Measurements from ENCODE around the gene RALGPS2. TPM values are rescaled to one million over a fixed set of nuclear protein-coding genes. Genes with fewer than 3 reads are reported as not detected.

Gene RALGPS2
- polyA plus RNA-seq, 1 of the 3 experiments (the other 2 are of a cell fraction) = 5.1 TPM

DNA sequence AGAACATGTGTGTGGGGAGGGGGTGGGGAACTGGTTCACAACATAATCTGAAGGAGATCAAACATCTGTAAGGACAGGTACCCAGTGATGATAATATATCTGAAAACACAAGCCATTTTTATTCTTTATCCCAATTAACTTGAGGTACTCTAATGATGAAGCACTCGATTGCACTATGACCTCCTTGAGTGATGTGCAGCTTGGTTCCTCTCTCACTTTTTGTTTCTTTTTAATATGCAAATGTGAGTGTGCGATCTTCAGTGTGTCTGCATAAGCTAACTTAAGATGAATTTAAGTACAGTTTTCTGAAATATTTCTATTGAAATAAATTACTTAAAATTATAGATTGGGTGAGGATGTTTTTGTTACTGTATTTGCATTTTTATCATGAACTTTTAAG, 196.5 kb downstream of the RALGPS2 start:
- H3K4me1 ChIP-seq (ENCODE audit: control insufficient read depth in 1 of 2, insufficient read depth in 2 of 2, low read depth in 1 of 2, low read length in 1 of 2) = no peaks in the 10 kb centered on the region
- no peaks in the 10 kb centered on the region for H4K20me1 ChIP-seq (ENCODE audit: insufficient read depth)
- POLR2A ChIA-PET = no interaction called here
- CTCF ChIA-PET = interaction anchor here (1.4 kb wide), 1 partner anchor 17 kb away, joined by 3 read pairs; no protein-coding TSS in a partner anchor
- no peaks in the 10 kb centered on the region for H3K27me3 ChIP-seq (ENCODE audit: insufficient read depth)
- TF ChIP-seq JUND (IDR thresholded peaks at IDR 0.05) = no peak
- no peak for TF ChIP-seq FOSL2 (IDR thresholded peaks at IDR 0.05; ENCODE audit: borderline replicate concordance, low read depth)
- TF ChIP-seq TCF12 (IDR thresholded peaks at IDR 0.05) = no peak
- TF ChIP-seq, protein P1, sequence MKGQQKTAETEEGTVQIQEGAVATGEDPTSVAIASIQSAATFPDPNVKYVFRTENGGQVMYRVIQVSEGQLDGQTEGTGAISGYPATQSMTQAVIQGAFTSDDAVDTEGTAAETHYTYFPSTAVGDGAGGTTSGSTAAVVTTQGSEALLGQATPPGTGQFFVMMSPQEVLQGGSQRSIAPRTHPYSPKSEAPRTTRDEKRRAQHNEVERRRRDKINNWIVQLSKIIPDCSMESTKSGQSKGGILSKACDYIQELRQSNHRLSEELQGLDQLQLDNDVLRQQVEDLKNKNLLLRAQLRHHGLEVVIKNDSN (IDR thresholded peaks at IDR 0.05; ENCODE audit: borderline replicate concordance, low read depth) = no peak
- no peak for TF ChIP-seq PBX3 (IDR thresholded peaks at IDR 0.05)
- no peak for TF ChIP-seq RCOR1 (IDR thresholded peaks at IDR 0.05; ENCODE audit: low read length)
- TF ChIP-seq, protein P2, sequence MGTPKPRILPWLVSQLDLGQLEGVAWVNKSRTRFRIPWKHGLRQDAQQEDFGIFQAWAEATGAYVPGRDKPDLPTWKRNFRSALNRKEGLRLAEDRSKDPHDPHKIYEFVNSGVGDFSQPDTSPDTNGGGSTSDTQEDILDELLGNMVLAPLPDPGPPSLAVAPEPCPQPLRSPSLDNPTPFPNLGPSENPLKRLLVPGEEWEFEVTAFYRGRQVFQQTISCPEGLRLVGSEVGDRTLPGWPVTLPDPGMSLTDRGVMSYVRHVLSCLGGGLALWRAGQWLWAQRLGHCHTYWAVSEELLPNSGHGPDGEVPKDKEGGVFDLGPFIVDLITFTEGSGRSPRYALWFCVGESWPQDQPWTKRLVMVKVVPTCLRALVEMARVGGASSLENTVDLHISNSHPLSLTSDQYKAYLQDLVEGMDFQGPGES (IDR thresholded peaks at IDR 0.05; ENCODE audit: low read depth, low read length) = no peak
- TF ChIP-seq GATA2 (CRISPR knock-in tag; IDR thresholded peaks at IDR 0.05) = no peak
- TF ChIP-seq SMC3 (IDR thresholded peaks at IDR 0.05; ENCODE audit: low read depth, low read length) = no peak
- TF ChIP-seq GABPA (IDR thresholded peaks at IDR 0.05; ENCODE audit: low read depth) = no peak
- TF ChIP-seq, protein P3, sequence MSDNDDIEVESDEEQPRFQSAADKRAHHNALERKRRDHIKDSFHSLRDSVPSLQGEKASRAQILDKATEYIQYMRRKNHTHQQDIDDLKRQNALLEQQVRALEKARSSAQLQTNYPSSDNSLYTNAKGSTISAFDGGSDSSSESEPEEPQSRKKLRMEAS (IDR thresholded peaks at IDR 0.05; ENCODE audit: low read depth) = no peak
- TF ChIP-seq SIN3A (IDR thresholded peaks at IDR 0.05; ENCODE audit: borderline replicate concordance, low read depth, low read length) = no peak
- no peaks in the 10 kb centered on the region for H3F3A ChIP-seq (replicated peaks; ENCODE audit: insufficient read depth)
- H3K9me2 ChIP-seq = no peaks in the 10 kb centered on the region
- no peak overlapping the region for H3K27ac ChIP-seq (ENCODE audit: low read depth in 2 of 2, low read length in 1 of 2)
- H2AFZ ChIP-seq (ENCODE audit: low read depth) = no peak overlapping the region
- H3K36me3 ChIP-seq (replicated peaks in 1 of 2; ENCODE audit: control insufficient read depth in 1 of 2, insufficient read depth in 2 of 2, low read length in 1 of 2) = peaks cover 5 to 15% of the 10 kb centered on the region in 2 experiments
- H3K4me2 ChIP-seq = no peak overlapping the region
- H3K9ac ChIP-seq = no peak overlapping the region
- H3K4me3 ChIP-seq (ENCODE audit: low read depth in 2 of 2, low read length in 1 of 2) = no peak overlapping the region
- H3K79me2 ChIP-seq (ENCODE audit: insufficient read depth) = no peaks in the 10 kb centered on the region
- H3K9me3 ChIP-seq = no peaks in the 10 kb centered on the region; the same call in 1 of the 2 replicates
- no peak for DNase-seq
- WGBS (ENCODE audit: low lambda C conversion rate) = 83% methylated on average over 2 of the region's 2 CpGs

- H3K36me3 ChIP-seq (replicated peaks in 1 of 2; ENCODE audit: control insufficient read depth in 1 of 2, insufficient read depth in 2 of 2, low read length in 1 of 2) = no peaks in the 10 kb centered on the region
- no peaks in the 10 kb centered on the region for H3K4me1 ChIP-seq (ENCODE audit: control insufficient read depth in 1 of 2, insufficient read depth in 2 of 2, low read depth in 1 of 2, low read length in 1 of 2)
- no peak overlapping the region for H3K9ac ChIP-seq
- no peak overlapping the region for H3K4me2 ChIP-seq
- ChIA-PET CTCF (interaction anchor here (1.1 kb wide), 1 partner anchor 391 kb away, joined by 4 read pairs; no protein-coding TSS in a partner anchor), POLR2A (no interaction called here)
- H2AFZ ChIP-seq (ENCODE audit: low read depth) = no peak overlapping the region
- H3K79me2 ChIP-seq (ENCODE audit: insufficient read depth) = no peaks in the 10 kb centered on the region
- DNase-seq = no peak
- no peaks in the 10 kb centered on the region for H3K27me3 ChIP-seq (ENCODE audit: insufficient read depth)
- H3F3A ChIP-seq (replicated peaks; ENCODE audit: insufficient read depth) = no peaks in the 10 kb centered on the region
- no peaks in the 10 kb centered on the region for H3K9me2 ChIP-seq
- no peaks in the 10 kb centered on the region for H4K20me1 ChIP-seq (ENCODE audit: insufficient read depth)
- WGBS (ENCODE audit: low lambda C conversion rate) = 66% methylated on average over 2 of the region's 2 CpGs
- no peak overlapping the region for H3K27ac ChIP-seq (ENCODE audit: low read depth in 2 of 2, low read length in 1 of 2)
- H3K4me3 ChIP-seq (ENCODE audit: low read depth in 2 of 2, low read length in 1 of 2) = no peak overlapping the region
- no peaks in the 10 kb centered on the region; the same call in 1 of the 2 replicates for H3K9me3 ChIP-seq
- no peak for TF ChIP-seq RFX5 (IDR thresholded peaks at IDR 0.05; ENCODE audit: low read length)
- no peak for TF ChIP-seq SMC3 (IDR thresholded peaks at IDR 0.05; ENCODE audit: low read depth, low read length)
- TF ChIP-seq FOXJ3 (CRISPR knock-in tag; IDR thresholded peaks at IDR 0.05) = no peak
- TF ChIP-seq, protein P4, sequence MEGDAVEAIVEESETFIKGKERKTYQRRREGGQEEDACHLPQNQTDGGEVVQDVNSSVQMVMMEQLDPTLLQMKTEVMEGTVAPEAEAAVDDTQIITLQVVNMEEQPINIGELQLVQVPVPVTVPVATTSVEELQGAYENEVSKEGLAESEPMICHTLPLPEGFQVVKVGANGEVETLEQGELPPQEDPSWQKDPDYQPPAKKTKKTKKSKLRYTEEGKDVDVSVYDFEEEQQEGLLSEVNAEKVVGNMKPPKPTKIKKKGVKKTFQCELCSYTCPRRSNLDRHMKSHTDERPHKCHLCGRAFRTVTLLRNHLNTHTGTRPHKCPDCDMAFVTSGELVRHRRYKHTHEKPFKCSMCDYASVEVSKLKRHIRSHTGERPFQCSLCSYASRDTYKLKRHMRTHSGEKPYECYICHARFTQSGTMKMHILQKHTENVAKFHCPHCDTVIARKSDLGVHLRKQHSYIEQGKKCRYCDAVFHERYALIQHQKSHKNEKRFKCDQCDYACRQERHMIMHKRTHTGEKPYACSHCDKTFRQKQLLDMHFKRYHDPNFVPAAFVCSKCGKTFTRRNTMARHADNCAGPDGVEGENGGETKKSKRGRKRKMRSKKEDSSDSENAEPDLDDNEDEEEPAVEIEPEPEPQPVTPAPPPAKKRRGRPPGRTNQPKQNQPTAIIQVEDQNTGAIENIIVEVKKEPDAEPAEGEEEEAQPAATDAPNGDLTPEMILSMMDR (IDR thresholded peaks at IDR 0.05) = no peak
- TF ChIP-seq, protein P1 (IDR thresholded peaks at IDR 0.05; ENCODE audit: borderline replicate concordance, low read depth) = no peak
- no peak for TF ChIP-seq RAD21 (IDR thresholded peaks at IDR 0.05; ENCODE audit: low read length)
- no peak for TF ChIP-seq MXI1 (IDR thresholded peaks at IDR 0.05; ENCODE audit: low read depth, low read length)
- no peak for TF ChIP-seq JUND (IDR thresholded peaks at IDR 0.05)
- no peak for TF ChIP-seq GATA2 (CRISPR knock-in tag; IDR thresholded peaks at IDR 0.05)
- no peak for TF ChIP-seq NRF1 (IDR thresholded peaks at IDR 0.05; ENCODE audit: low read depth, low read length)
- TF ChIP-seq USF2 (IDR thresholded peaks at IDR 0.05; ENCODE audit: borderline replicate concordance, low read depth, low read length) = no peak
- TF ChIP-seq, protein P3 (IDR thresholded peaks at IDR 0.05; ENCODE audit: low read depth) = no peak
Observed at GRCh38 chr1:178923512-178923911, 198.5 kb downstream of the RALGPS2 start.
